Activated T-cell treated with anti-CD3 and anti-CD28 coated beads, Interleukin-2, amount 50 U/mL, for 72 hours (primary cell): ENCODE results near the gene MYBBP1A. TPM values are rescaled to one million over a fixed set of nuclear protein-coding genes. Genes with fewer than 3 reads are reported as not detected.

Experiments used
- ATAC-seq, 2 donors: fragments of 150-1000 bp; cut with Tn5 transposase; replicated peaks in 1 of 2; 2 replicates each; pipeline ENCODE4 v1.10.0; 2021; ENCODE audit warnings: moderate library complexity in 2 of 2, mild to moderate bottlenecking in 1 of 2
- DNase-seq, 2 donors: peaks; one replicate each; pipeline ENCODE4 v3.0.0; 2021 to 2022; ENCODE audit warnings: mixed read lengths in 1 of 2
- H3K27ac Mint-ChIP-seq: one replicate; pipeline ENCODE4 v1.8.0; 2022; ENCODE audit warnings: mild to moderate bottlenecking, moderate library complexity, mixed read lengths
- H3K27me3 Mint-ChIP-seq: one replicate; pipeline ENCODE4 v1.8.0; 2022; ENCODE audit warnings: low read depth, mixed read lengths
- H3K36me3 Mint-ChIP-seq, 2 donors: one replicate each; pipeline ENCODE4 v1.8.0; 2022; ENCODE audit warnings: mixed read lengths in 2 of 2, mild to moderate bottlenecking in 1 of 2; ENCODE audit not compliant: insufficient read depth in 2 of 2
- H3K4me1 Mint-ChIP-seq: one replicate; pipeline ENCODE4 v1.8.0; 2022; ENCODE audit warnings: low read depth, mixed read lengths
- H3K4me3 Mint-ChIP-seq, 2 donors: one replicate each; pipeline ENCODE4 v1.8.0; 2022; ENCODE audit warnings: mild to moderate bottlenecking in 2 of 2, mixed read lengths in 2 of 2, moderate library complexity in 2 of 2
- H3K9me3 Mint-ChIP-seq, 2 donors: one replicate each; pipeline ENCODE4 v1.8.0; 2022; ENCODE audit warnings: mixed read lengths in 2 of 2
- total RNA-seq, 2 donors: library from RNA; stranded (reverse); gene quantifications; one replicate each; pipeline ENCODE4 v1.2.3, GENCODE V29; 2022

The MYBBP1A gene
- total RNA-seq, 2 donors from 2014 or later, result 44.5 to 55.7 TPM

DNA sequence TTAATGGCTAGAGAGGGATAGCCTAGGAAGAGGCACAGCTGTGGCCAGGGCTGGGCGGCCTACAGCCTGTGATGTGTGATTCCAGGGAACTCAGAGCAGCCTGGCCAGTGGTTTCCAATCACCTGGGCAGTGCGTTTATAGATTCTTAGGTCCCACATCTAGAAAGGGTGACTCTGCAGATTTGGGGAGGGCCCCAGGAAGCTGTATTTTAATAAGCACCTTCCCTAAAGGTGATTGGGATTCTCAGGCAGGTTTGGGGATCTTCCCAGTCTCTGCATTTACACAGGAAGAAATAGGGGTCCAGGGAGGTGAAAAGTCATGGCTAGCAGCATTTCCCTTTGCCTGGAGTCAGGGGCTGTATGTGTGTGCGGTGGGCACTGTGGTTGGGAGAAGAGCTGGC lies 47.0 kb downstream of the MYBBP1A start:
- peaks cover 34% of the 10 kb centered on the region for H3K4me1 Mint-ChIP-seq
- no peak for ATAC-seq
- no peaks in the 10 kb centered on the region for H3K36me3 Mint-ChIP-seq
- H3K27me3 Mint-ChIP-seq, result no peaks in the 10 kb centered on the region
- no peak overlapping the region for H3K4me3 Mint-ChIP-seq
- no peak overlapping the region for H3K27ac Mint-ChIP-seq
- H3K9me3 Mint-ChIP-seq, result no peaks in the 10 kb centered on the region
- no peak for DNase-seq

DNA sequence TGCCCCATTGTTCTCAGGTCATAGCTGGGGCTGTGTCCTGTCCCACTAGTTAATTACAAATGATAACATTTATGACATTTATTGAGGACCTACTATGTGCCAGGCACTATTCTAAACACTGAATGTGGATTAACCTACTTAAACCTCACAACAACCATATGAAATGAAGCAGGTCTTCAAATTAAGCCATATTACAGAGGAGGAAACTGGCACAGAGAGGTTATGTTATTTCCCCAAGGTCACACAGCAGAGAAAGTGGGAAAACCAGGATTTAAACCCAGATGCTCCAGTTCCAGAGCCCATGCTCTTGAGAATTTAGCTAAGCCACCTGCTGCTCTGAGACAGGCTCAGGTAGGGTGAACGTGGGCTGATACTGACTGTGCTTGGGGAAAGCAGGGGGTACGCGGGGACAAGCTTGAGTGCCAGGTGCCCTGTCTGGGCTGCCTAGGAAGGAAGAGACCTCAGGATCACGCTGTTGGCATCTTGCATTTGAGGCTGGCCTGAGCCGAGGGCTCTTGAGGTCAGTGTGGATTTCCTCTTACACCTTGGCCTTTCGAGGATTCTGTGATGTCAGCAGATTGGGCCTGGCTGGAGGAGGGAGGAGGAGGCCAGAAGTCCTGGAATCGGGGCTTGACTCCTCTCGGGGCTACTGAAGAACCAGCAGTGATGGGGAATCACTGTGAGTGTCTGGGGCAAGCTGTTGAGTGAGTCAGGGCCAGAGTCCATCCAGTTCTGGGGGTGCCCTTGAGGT lies 47.6 kb downstream of the MYBBP1A start:
- Mint-ChIP-seq H3K4me3 (no peak overlapping the region), H3K27ac (no peak overlapping the region), H3K4me1 (peaks cover 34% of the 10 kb centered on the region), H3K36me3 (no peaks in the 10 kb centered on the region), H3K27me3 (peaks cover 4% of the 10 kb centered on the region), H3K9me3 (no peaks in the 10 kb centered on the region)
- DNase-seq (no peak), ATAC-seq (no peak)

GRCh38 chr17:4506892-4507291 lies 48.3 kb downstream of the MYBBP1A start:
- Mint-ChIP-seq H3K4me1 (peaks cover 34% of the 10 kb centered on the region), H3K4me3 (no peak overlapping the region), H3K9me3 (no peaks in the 10 kb centered on the region), H3K27me3 (peaks cover 7% of the 10 kb centered on the region), H3K36me3 (no peaks in the 10 kb centered on the region), H3K27ac (no peak overlapping the region)
- ATAC-seq, result no peak
- no peak for DNase-seq

- Mint-ChIP-seq H3K36me3 (no peaks in the 10 kb centered on the region), H3K4me3 (no peak overlapping the region), H3K27me3 (peaks cover 13% of the 10 kb centered on the region), H3K27ac (no peak overlapping the region), H3K4me1 (peaks cover 34% of the 10 kb centered on the region), H3K9me3 (no peaks in the 10 kb centered on the region)
- DNase-seq, result no peak
- no peak for ATAC-seq
Measured at GRCh38 chr17:4506175-4506813, 48.9 kb downstream of the MYBBP1A start.

DNA sequence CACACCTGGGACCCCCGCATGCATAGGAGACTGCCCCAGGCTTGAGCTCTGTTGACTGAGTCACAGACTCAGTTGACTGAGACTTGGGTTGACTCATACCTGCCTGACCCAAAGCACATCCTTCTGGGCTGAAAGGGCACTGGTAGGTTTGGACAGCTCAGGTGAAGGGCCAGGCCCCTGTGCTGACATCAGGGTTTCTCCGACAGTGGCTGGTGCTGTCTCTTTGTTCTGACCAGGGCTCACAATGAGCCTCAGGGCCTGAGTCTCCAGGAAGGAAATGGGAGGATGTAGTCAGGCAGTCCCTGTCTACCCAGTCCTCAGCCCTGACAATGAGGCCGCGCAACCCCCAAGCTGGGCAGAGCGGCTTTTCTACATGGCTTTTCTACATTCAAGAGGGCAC lies 50.0 kb downstream of the MYBBP1A start:
- Mint-ChIP-seq H3K9me3 (no peaks in the 10 kb centered on the region), H3K36me3 (no peaks in the 10 kb centered on the region), H3K4me1 (peaks cover 36% of the 10 kb centered on the region), H3K27ac (no peak overlapping the region), H3K27me3 (peaks cover 24% of the 10 kb centered on the region), H3K4me3 (no peak overlapping the region)
- no peak for DNase-seq
- ATAC-seq, result peak; percentile 28 to 48

- H3K4me3 Mint-ChIP-seq, result no peak overlapping the region
- H3K36me3 Mint-ChIP-seq, result no peaks in the 10 kb centered on the region
- peaks cover 33% of the 10 kb centered on the region for H3K27me3 Mint-ChIP-seq
- no peak overlapping the region for H3K27ac Mint-ChIP-seq
- peaks cover 38% of the 10 kb centered on the region for H3K4me1 Mint-ChIP-seq
- H3K9me3 Mint-ChIP-seq, result no peaks in the 10 kb centered on the region
- DNase-seq (no peak), ATAC-seq (peak in 1 of 2 donors; percentile 14)
Measured at GRCh38 chr17:4504188-4504587, 51.0 kb downstream of the MYBBP1A start.

- DNase-seq (no peak), ATAC-seq (no peak)
- H3K9me3 Mint-ChIP-seq, result no peaks in the 10 kb centered on the region
- peaks cover 31% of the 10 kb centered on the region for H3K4me1 Mint-ChIP-seq
- H3K36me3 Mint-ChIP-seq, result no peaks in the 10 kb centered on the region
- H3K27ac Mint-ChIP-seq, result no peak overlapping the region
- peaks cover 33% of the 10 kb centered on the region for H3K27me3 Mint-ChIP-seq
- H3K4me3 Mint-ChIP-seq, result no peak overlapping the region
Measured at GRCh38 chr17:4503283-4504025, 51.7 kb downstream of the MYBBP1A start.

GRCh38 chr17:4502466-4503154 lies 52.6 kb downstream of the MYBBP1A start:
- Mint-ChIP-seq H3K4me3 (no peak overlapping the region), H3K27ac (no peak overlapping the region), H3K27me3 (peaks cover 33% of the 10 kb centered on the region), H3K4me1 (peaks cover 31% of the 10 kb centered on the region), H3K36me3 (no peaks in the 10 kb centered on the region), H3K9me3 (no peaks in the 10 kb centered on the region)
- no peak for ATAC-seq
- DNase-seq, result no peak

- H3K4me3 Mint-ChIP-seq, result no peak overlapping the region
- no peak for ATAC-seq
- H3K27me3 Mint-ChIP-seq, result peaks cover 41% of the 10 kb centered on the region
- H3K27ac Mint-ChIP-seq, result no peak overlapping the region
- DNase-seq, result no peak
- no peaks in the 10 kb centered on the region for H3K36me3 Mint-ChIP-seq
- H3K4me1 Mint-ChIP-seq, result peaks cover 31% of the 10 kb centered on the region
- no peaks in the 10 kb centered on the region for H3K9me3 Mint-ChIP-seq
Measured at GRCh38 chr17:4501295-4501949, 53.8 kb downstream of the MYBBP1A start.

DNA sequence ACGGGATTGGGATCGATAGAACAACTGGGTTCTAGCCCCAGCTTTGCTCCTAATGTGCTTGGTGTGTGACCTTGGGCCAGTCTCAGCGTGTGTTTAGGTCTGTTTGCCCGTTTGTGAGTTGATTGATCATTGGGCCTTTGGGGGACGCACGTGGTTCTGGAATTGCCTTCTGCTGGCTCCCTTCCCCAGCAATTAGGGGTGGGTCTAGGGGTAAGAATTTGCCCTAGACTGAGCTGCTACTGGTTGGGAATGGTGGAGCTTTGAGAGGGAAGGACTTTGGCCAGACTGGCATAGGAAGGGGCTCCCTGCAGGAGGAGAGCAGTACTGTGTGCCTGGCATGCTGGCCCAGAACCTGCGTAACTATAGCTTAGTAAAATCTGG lies 55.0 kb downstream of the MYBBP1A start:
- Mint-ChIP-seq H3K4me1 (peaks cover 30% of the 10 kb centered on the region), H3K36me3 (no peaks in the 10 kb centered on the region), H3K27me3 (peaks cover 41% of the 10 kb centered on the region), H3K9me3 (no peaks in the 10 kb centered on the region), H3K27ac (no peak overlapping the region), H3K4me3 (peak overlapping the region; percentile 47 to 74)
- no peak for ATAC-seq
- no peak for DNase-seq

GRCh38 chr17:4499431-4500190 lies 55.6 kb downstream of the MYBBP1A start:
- H3K36me3 Mint-ChIP-seq, result no peaks in the 10 kb centered on the region
- peak; percentile 14 to 17 for ATAC-seq
- no peaks in the 10 kb centered on the region for H3K9me3 Mint-ChIP-seq
- H3K4me1 Mint-ChIP-seq, result peaks cover 24% of the 10 kb centered on the region
- H3K4me3 Mint-ChIP-seq, result peak overlapping the region; percentile 73 to 74
- peak; percentile 22 to 23 for DNase-seq
- H3K27me3 Mint-ChIP-seq, result peaks cover 41% of the 10 kb centered on the region
- H3K27ac Mint-ChIP-seq, result no peak overlapping the region
